ENCODE data around the gene PTPN18. TPM values are rescaled to one million over a fixed set of nuclear protein-coding genes. Genes with fewer than 3 reads are reported as not detected.

The PTPN18 gene
- total RNA-seq, 1 donor from 2014 or later, result 10.4 TPM

DNA sequence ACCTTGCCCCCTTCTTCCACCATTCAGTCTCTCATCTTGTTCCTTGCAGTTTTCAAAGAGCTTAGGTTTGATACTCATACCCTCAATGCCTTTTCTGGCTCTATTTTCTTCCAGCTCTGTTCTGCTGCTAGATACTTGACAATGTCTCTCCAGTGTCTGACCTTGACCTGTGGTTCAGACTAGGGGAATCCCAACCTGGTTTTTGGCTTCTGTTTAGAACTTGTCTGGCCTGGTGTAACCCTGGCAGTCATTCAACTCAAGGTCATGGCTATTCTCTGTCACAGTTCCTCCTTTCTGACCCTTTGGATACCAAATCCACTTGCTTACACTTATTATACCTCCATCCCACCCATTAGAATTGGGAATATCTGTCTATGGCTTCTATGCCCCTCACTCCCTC, 45.0 kb upstream of the PTPN18 start:
- Mint-ChIP-seq H3K36me3 (ENCODE audit: low read depth, unreplicated experiment) (no peaks in the 10 kb centered on the region), H3K9me3 (ENCODE audit: unreplicated experiment) (no peaks in the 10 kb centered on the region), H3K4me1 (ENCODE audit: low read depth, unreplicated experiment) (no peaks in the 10 kb centered on the region), H3K27ac (ENCODE audit: unreplicated experiment) (no peak overlapping the region), H3K4me3 (ENCODE audit: unreplicated experiment) (no peak overlapping the region), H3K27me3 (ENCODE audit: low read depth, unreplicated experiment) (peaks cover 21% of the 10 kb centered on the region)
- no peaks in the 10 kb centered on the region for H4K20me1 ChIP-seq (ENCODE audit: insufficient read depth, low read length)
- TF ChIP-seq, protein P1, sequence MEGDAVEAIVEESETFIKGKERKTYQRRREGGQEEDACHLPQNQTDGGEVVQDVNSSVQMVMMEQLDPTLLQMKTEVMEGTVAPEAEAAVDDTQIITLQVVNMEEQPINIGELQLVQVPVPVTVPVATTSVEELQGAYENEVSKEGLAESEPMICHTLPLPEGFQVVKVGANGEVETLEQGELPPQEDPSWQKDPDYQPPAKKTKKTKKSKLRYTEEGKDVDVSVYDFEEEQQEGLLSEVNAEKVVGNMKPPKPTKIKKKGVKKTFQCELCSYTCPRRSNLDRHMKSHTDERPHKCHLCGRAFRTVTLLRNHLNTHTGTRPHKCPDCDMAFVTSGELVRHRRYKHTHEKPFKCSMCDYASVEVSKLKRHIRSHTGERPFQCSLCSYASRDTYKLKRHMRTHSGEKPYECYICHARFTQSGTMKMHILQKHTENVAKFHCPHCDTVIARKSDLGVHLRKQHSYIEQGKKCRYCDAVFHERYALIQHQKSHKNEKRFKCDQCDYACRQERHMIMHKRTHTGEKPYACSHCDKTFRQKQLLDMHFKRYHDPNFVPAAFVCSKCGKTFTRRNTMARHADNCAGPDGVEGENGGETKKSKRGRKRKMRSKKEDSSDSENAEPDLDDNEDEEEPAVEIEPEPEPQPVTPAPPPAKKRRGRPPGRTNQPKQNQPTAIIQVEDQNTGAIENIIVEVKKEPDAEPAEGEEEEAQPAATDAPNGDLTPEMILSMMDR (IDR thresholded peaks at IDR 0.05; ENCODE audit: insufficient read depth, low read depth, low read length), result no peak
- no peak for TF ChIP-seq EZH2 (IDR thresholded peaks at IDR 0.05; ENCODE audit: insufficient read depth, low read length)
- no peaks in the 10 kb centered on the region for H3K9me3 ChIP-seq (ENCODE audit: insufficient read depth, low read depth, low read length)
- no peak overlapping the region for H3K4me2 ChIP-seq (ENCODE audit: low read length)
- H3K36me3 ChIP-seq (ENCODE audit: insufficient read depth, low read length), result no peaks in the 10 kb centered on the region
- H3K27me3 ChIP-seq (ENCODE audit: insufficient read depth, low read length), result no peaks in the 10 kb centered on the region
- DNase-seq (ENCODE audit: low read depth), result no peak
- FAIRE-seq, result no peak
- H3K79me2 ChIP-seq (ENCODE audit: insufficient read depth, low read length), result no peaks in the 10 kb centered on the region
- H3K27ac ChIP-seq (ENCODE audit: low read depth, low read length), result no peak overlapping the region
- no peak overlapping the region for H3K9ac ChIP-seq (ENCODE audit: low read length)
- H2AFZ ChIP-seq (ENCODE audit: low read depth, low read length), result no peak overlapping the region
- no peaks in the 10 kb centered on the region for H3K4me1 ChIP-seq (ENCODE audit: insufficient read depth, low read length)
- H3K4me3 ChIP-seq (ENCODE audit: insufficient read depth, low read depth, low read length), result no peak overlapping the region

GRCh38 chr2:130313812-130314334, 42.0 kb upstream of the PTPN18 start:
- Mint-ChIP-seq H3K36me3 (ENCODE audit: low read depth, unreplicated experiment) (no peaks in the 10 kb centered on the region), H3K9me3 (ENCODE audit: unreplicated experiment) (no peaks in the 10 kb centered on the region), H3K27ac (ENCODE audit: unreplicated experiment) (no peak overlapping the region), H3K4me3 (ENCODE audit: unreplicated experiment) (no peak overlapping the region), H3K27me3 (ENCODE audit: low read depth, unreplicated experiment) (peaks cover 12% of the 10 kb centered on the region), H3K4me1 (ENCODE audit: low read depth, unreplicated experiment) (peaks cover 2% of the 10 kb centered on the region)
- TF ChIP-seq, protein P1 (IDR thresholded peaks at IDR 0.05; ENCODE audit: insufficient read depth, low read depth, low read length), result no peak
- TF ChIP-seq EZH2 (IDR thresholded peaks at IDR 0.05; ENCODE audit: insufficient read depth, low read length), result no peak
- Histone ChIP-seq H4K20me1 (ENCODE audit: insufficient read depth, low read length) (no peaks in the 10 kb centered on the region), H3K4me3 (ENCODE audit: insufficient read depth, low read depth, low read length) (no peak overlapping the region), H3K27me3 (ENCODE audit: insufficient read depth, low read length) (no peaks in the 10 kb centered on the region), H3K9ac (ENCODE audit: low read length) (no peak overlapping the region), H3K4me2 (ENCODE audit: low read length) (no peak overlapping the region), H3K36me3 (ENCODE audit: insufficient read depth, low read length) (no peaks in the 10 kb centered on the region), H3K9me3 (ENCODE audit: insufficient read depth, low read depth, low read length) (no peaks in the 10 kb centered on the region), H2AFZ (ENCODE audit: low read depth, low read length) (no peak overlapping the region), H3K4me1 (ENCODE audit: insufficient read depth, low read length) (no peaks in the 10 kb centered on the region), H3K79me2 (ENCODE audit: insufficient read depth, low read length) (no peaks in the 10 kb centered on the region), H3K27ac (ENCODE audit: low read depth, low read length) (no peak overlapping the region)
- DNase-seq (ENCODE audit: low read depth) (no peak), FAIRE-seq (no peak)

GRCh38 chr2:130314377-130314776, 41.5 kb upstream of the PTPN18 start:
- no peaks in the 10 kb centered on the region for H3K9me3 Mint-ChIP-seq (ENCODE audit: unreplicated experiment)
- no peaks in the 10 kb centered on the region for H3K36me3 ChIP-seq (ENCODE audit: insufficient read depth, low read length)
- no peak overlapping the region for H3K4me3 Mint-ChIP-seq (ENCODE audit: unreplicated experiment)
- H2AFZ ChIP-seq (ENCODE audit: low read depth, low read length), result no peak overlapping the region
- H3K9me3 ChIP-seq (ENCODE audit: insufficient read depth, low read depth, low read length), result no peaks in the 10 kb centered on the region
- no peak overlapping the region for H3K9ac ChIP-seq (ENCODE audit: low read length)
- no peak overlapping the region for H3K27ac Mint-ChIP-seq (ENCODE audit: unreplicated experiment)
- no peaks in the 10 kb centered on the region for H3K4me1 ChIP-seq (ENCODE audit: insufficient read depth, low read length)
- peaks cover 3% of the 10 kb centered on the region for H3K4me1 Mint-ChIP-seq (ENCODE audit: low read depth, unreplicated experiment)
- no peaks in the 10 kb centered on the region for H3K36me3 Mint-ChIP-seq (ENCODE audit: low read depth, unreplicated experiment)
- TF ChIP-seq EZH2 (IDR thresholded peaks at IDR 0.05; ENCODE audit: insufficient read depth, low read length), result no peak
- TF ChIP-seq, protein P1 (IDR thresholded peaks at IDR 0.05; ENCODE audit: insufficient read depth, low read depth, low read length), result no peak
- no peak for FAIRE-seq
- no peaks in the 10 kb centered on the region for H4K20me1 ChIP-seq (ENCODE audit: insufficient read depth, low read length)
- no peak overlapping the region for H3K4me3 ChIP-seq (ENCODE audit: insufficient read depth, low read depth, low read length)
- no peak for DNase-seq (ENCODE audit: low read depth)
- no peak overlapping the region for H3K4me2 ChIP-seq (ENCODE audit: low read length)
- peaks cover 7% of the 10 kb centered on the region for H3K27me3 Mint-ChIP-seq (ENCODE audit: low read depth, unreplicated experiment)
- no peak overlapping the region for H3K27ac ChIP-seq (ENCODE audit: low read depth, low read length)
- no peaks in the 10 kb centered on the region for H3K27me3 ChIP-seq (ENCODE audit: insufficient read depth, low read length)
- H3K79me2 ChIP-seq (ENCODE audit: insufficient read depth, low read length), result no peaks in the 10 kb centered on the region

All from astrocyte (in vitro differentiated cells and primary cell).